HL-60 (cell line): ENCODE measurements around the gene ENTPD7.

Experiments used
- GABPA ChIP-seq: IDR thresholded peaks from 2 replicates; pipeline ENCODE4 v1.6.1; 2012; ENCODE audit warnings: low read depth
- POLR2AphosphoS5 ChIP-seq: IDR thresholded peaks from 2 replicates; pipeline ENCODE4 v1.6.1; 2012; ENCODE audit warnings: low read depth
- SPI1 ChIP-seq: IDR thresholded peaks from 2 replicates; pipeline ENCODE4 v1.6.1; 2012; ENCODE audit warnings: low read depth, mild to moderate bottlenecking, borderline replicate concordance
- TF ChIP-seq, protein P1 (sequence below): IDR thresholded peaks from one replicate; pipeline ENCODE4 v1.5.1; 2011; ENCODE audit warnings: low read length, control low read depth, inconsistent platforms; ENCODE audit not compliant: insufficient read depth
- TF ChIP-seq, protein P2 (sequence below): IDR thresholded peaks from 2 replicates; pipeline ENCODE4 v1.6.1; 2012; ENCODE audit warnings: low read depth; ENCODE audit not compliant: insufficient replicate concordance

DNA sequence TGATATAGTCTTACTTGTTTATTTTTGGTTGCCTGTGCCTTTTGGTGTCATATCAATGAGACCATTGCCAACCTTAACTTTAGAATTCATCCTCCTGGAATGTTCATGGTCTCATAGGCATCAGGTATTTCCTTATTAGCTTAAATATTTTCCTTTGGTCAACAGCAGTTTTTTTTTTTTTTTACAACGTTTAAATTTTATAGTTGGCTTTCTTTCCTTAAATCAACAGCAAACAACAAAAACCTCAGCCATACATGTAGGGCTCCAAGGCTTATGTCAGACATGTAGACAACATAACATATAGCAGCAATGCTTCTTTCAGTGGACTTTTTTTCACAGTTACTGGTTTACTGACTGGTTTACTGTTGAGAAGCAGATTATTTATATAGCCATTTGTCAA lies 22.7 kb downstream of the ENTPD7 start:
- TF ChIP-seq, protein P1, sequence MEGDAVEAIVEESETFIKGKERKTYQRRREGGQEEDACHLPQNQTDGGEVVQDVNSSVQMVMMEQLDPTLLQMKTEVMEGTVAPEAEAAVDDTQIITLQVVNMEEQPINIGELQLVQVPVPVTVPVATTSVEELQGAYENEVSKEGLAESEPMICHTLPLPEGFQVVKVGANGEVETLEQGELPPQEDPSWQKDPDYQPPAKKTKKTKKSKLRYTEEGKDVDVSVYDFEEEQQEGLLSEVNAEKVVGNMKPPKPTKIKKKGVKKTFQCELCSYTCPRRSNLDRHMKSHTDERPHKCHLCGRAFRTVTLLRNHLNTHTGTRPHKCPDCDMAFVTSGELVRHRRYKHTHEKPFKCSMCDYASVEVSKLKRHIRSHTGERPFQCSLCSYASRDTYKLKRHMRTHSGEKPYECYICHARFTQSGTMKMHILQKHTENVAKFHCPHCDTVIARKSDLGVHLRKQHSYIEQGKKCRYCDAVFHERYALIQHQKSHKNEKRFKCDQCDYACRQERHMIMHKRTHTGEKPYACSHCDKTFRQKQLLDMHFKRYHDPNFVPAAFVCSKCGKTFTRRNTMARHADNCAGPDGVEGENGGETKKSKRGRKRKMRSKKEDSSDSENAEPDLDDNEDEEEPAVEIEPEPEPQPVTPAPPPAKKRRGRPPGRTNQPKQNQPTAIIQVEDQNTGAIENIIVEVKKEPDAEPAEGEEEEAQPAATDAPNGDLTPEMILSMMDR, result no peak
- TF ChIP-seq, protein P2, sequence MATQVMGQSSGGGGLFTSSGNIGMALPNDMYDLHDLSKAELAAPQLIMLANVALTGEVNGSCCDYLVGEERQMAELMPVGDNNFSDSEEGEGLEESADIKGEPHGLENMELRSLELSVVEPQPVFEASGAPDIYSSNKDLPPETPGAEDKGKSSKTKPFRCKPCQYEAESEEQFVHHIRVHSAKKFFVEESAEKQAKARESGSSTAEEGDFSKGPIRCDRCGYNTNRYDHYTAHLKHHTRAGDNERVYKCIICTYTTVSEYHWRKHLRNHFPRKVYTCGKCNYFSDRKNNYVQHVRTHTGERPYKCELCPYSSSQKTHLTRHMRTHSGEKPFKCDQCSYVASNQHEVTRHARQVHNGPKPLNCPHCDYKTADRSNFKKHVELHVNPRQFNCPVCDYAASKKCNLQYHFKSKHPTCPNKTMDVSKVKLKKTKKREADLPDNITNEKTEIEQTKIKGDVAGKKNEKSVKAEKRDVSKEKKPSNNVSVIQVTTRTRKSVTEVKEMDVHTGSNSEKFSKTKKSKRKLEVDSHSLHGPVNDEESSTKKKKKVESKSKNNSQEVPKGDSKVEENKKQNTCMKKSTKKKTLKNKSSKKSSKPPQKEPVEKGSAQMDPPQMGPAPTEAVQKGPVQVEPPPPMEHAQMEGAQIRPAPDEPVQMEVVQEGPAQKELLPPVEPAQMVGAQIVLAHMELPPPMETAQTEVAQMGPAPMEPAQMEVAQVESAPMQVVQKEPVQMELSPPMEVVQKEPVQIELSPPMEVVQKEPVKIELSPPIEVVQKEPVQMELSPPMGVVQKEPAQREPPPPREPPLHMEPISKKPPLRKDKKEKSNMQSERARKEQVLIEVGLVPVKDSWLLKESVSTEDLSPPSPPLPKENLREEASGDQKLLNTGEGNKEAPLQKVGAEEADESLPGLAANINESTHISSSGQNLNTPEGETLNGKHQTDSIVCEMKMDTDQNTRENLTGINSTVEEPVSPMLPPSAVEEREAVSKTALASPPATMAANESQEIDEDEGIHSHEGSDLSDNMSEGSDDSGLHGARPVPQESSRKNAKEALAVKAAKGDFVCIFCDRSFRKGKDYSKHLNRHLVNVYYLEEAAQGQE, result no peak
- no peak for TF ChIP-seq POLR2AphosphoS5
- no peak for TF ChIP-seq SPI1
- no peak for TF ChIP-seq GABPA
